Activated CD4-positive, alpha-beta T cell treated with anti-CD3 and anti-CD28 coated beads for 36 hours (primary cell): ENCODE measurements around the gene IL16. TPM values are rescaled to one million over a fixed set of nuclear protein-coding genes. Genes with fewer than 3 reads are reported as not detected.
"Not testable (repeated sequence)": the region's sequence is repeated elsewhere in the genome, so short reads cannot be mapped to it uniquely, and the experiment has no call there.

Experiments
- ATAC-seq: fragments of 200-7000 bp; cut with Tn5 transposase; one replicate; pipeline ENCODE4 v1.10.0; 2021; ENCODE audit warnings: mild to moderate bottlenecking, moderate library complexity
- CTCF ChIA-PET: fragments of 350-600 bp; sonication (Branson Sonifier 250); formaldehyde crosslinking; loops from one replicate; lab custom pipeline; 2021; ENCODE audit warnings: antibody characterized with exemption; lab: Charles Lee
- POLR2A ChIA-PET: fragments of 350-600 bp; sonication (Branson Sonifier 250); formaldehyde crosslinking; loops from one replicate; lab custom pipeline; 2021; ENCODE audit warnings: antibody characterized with exemption, inconsistent platforms; lab: Charles Lee
- DNase-seq: peaks from one replicate; pipeline ENCODE4 v3.0.0-alpha.2; 2020
- H3K27ac Mint-ChIP-seq: one replicate; pipeline ENCODE4 v1.8.0; 2021; ENCODE audit warnings: mixed read lengths
- H3K27me3 Mint-ChIP-seq: one replicate; pipeline ENCODE4 v1.8.0; 2021; ENCODE audit warnings: mixed read lengths
- H3K36me3 Mint-ChIP-seq: one replicate; pipeline ENCODE4 v1.8.0; 2021; ENCODE audit warnings: low read depth, mixed read lengths
- H3K4me1 Mint-ChIP-seq: one replicate; pipeline ENCODE4 v1.8.0; 2021; ENCODE audit warnings: mixed read lengths
- H3K4me3 Mint-ChIP-seq: one replicate; pipeline ENCODE4 v1.8.0; 2021; ENCODE audit warnings: mild to moderate bottlenecking, moderate library complexity, mixed read lengths
- H3K9me3 Mint-ChIP-seq: one replicate; pipeline ENCODE4 v1.8.0; 2021; ENCODE audit warnings: low read depth, mixed read lengths
- intact Hi-C, 2 experiments: fragments of 100-400 bp; cut with DNase I in 1 of 2; cut with micrococcal nuclease in 1 of 2; formaldehyde crosslinking; loops; one replicate each; pipeline versions ENCODE4 v1.14.2 to v1.15.1; 2022 to 2024; cut with DNase I, micrococcal nuclease
- total RNA-seq, 2 experiments: library from RNA; stranded (reverse); gene quantifications; one replicate each; pipeline ENCODE4 v1.2.3, GENCODE V29; 2021

The IL16 gene
- total RNA-seq, 2 experiments from 2014 or later, result 102 to 117 TPM

GRCh38 chr15:81337241-81337640 lies 140.6 kb downstream of the IL16 start:
- Mint-ChIP-seq H3K36me3 (no peaks in the 10 kb centered on the region), H3K27ac (no peak overlapping the region), H3K4me3 (no peak overlapping the region), H3K9me3 (no peaks in the 10 kb centered on the region), H3K27me3 (no peaks in the 10 kb centered on the region), H3K4me1 (peaks cover 5% of the 10 kb centered on the region)
- no peak for ATAC-seq
- DNase-seq, result no peak
- ChIA-PET POLR2A (no interaction called here), CTCF (interaction anchor here (0.6 to 7.2 kb wide), 3 partner anchors 63 to 772 kb away, joined by 3 to 63 read pairs (median 8); no protein-coding TSS in a partner anchor)
- intact Hi-C loops, result loop anchor here in 1 of 2 experiments (10.0 kb wide), 1 partner anchor 232 kb away; no protein-coding TSS in a partner anchor

GRCh38 chr15:81337713-81338157 lies 141.1 kb downstream of the IL16 start:
- H3K27me3 Mint-ChIP-seq, result no peaks in the 10 kb centered on the region
- no peak overlapping the region for H3K27ac Mint-ChIP-seq
- intact Hi-C loops, result loop anchor here in 1 of 2 experiments (10.0 kb wide), 1 partner anchor 233 kb away; no protein-coding TSS in a partner anchor
- peaks cover 5% of the 10 kb centered on the region for H3K4me1 Mint-ChIP-seq
- POLR2A ChIA-PET, result no interaction called here
- CTCF ChIA-PET, result interaction anchor here (0.6 to 7.2 kb wide), 3 partner anchors 64 to 771 kb away, joined by 3 to 63 read pairs (median 4); no protein-coding TSS in a partner anchor
- ATAC-seq (no peak), DNase-seq (no peak)
- no peak overlapping the region for H3K4me3 Mint-ChIP-seq
- H3K36me3 Mint-ChIP-seq, result no peaks in the 10 kb centered on the region
- H3K9me3 Mint-ChIP-seq, result no peaks in the 10 kb centered on the region

GRCh38 chr15:81338170-81339007 lies 141.7 kb downstream of the IL16 start:
- Mint-ChIP-seq H3K27ac (no peak overlapping the region), H3K4me1 (peaks cover 5% of the 10 kb centered on the region), H3K36me3 (no peaks in the 10 kb centered on the region), H3K9me3 (no peaks in the 10 kb centered on the region), H3K4me3 (no peak overlapping the region), H3K27me3 (no peaks in the 10 kb centered on the region)
- DNase-seq, result no peak
- CTCF ChIA-PET, result interaction anchor here (0.6 to 7.2 kb wide), 2 partner anchors 65 to 98 kb away, joined by 4 to 63 read pairs; no protein-coding TSS in a partner anchor
- intact Hi-C loops, result loop anchor here in 1 of 2 experiments (10.0 kb wide), 1 partner anchor 234 kb away; no protein-coding TSS in a partner anchor
- no peak for ATAC-seq
- POLR2A ChIA-PET, result no interaction called here

GRCh38 chr15:81339321-81339720 lies 142.6 kb downstream of the IL16 start:
- ATAC-seq (no peak), DNase-seq (no peak)
- Mint-ChIP-seq H3K4me3 (no peak overlapping the region), H3K9me3 (no peaks in the 10 kb centered on the region), H3K27ac (no peak overlapping the region), H3K36me3 (no peaks in the 10 kb centered on the region), H3K27me3 (no peaks in the 10 kb centered on the region), H3K4me1 (peaks cover 5% of the 10 kb centered on the region)
- POLR2A ChIA-PET, result no interaction called here
- CTCF ChIA-PET, result interaction anchor here (7.2 kb wide), 1 partner anchor 65 kb away, joined by 63 read pairs; no protein-coding TSS in a partner anchor
- intact Hi-C loops, result loop anchor here in 1 of 2 experiments (10.0 kb wide), 1 partner anchor 235 kb away; no protein-coding TSS in a partner anchor

- ChIA-PET POLR2A (no interaction called here), CTCF (interaction anchor here (7.2 kb wide), 1 partner anchor 66 kb away, joined by 63 read pairs; no protein-coding TSS in a partner anchor)
- DNase-seq, result no peak
- intact Hi-C loops, result loop anchor here in 1 of 2 experiments (10.0 kb wide), 1 partner anchor 235 kb away; no protein-coding TSS in a partner anchor
- H3K27me3 Mint-ChIP-seq, result no peaks in the 10 kb centered on the region
- H3K27ac Mint-ChIP-seq, result no peak overlapping the region
- H3K9me3 Mint-ChIP-seq, result no peaks in the 10 kb centered on the region
- H3K36me3 Mint-ChIP-seq, result no peaks in the 10 kb centered on the region
- no peak overlapping the region for H3K4me3 Mint-ChIP-seq
- H3K4me1 Mint-ChIP-seq, result peaks cover 5% of the 10 kb centered on the region
- no peak for ATAC-seq
Measured at GRCh38 chr15:81339851-81340250, 143.2 kb downstream of the IL16 start.

GRCh38 chr15:81341351-81341750 lies 144.7 kb downstream of the IL16 start:
- Mint-ChIP-seq H3K4me3 (no peak overlapping the region), H3K4me1 (peaks cover 5% of the 10 kb centered on the region), H3K36me3 (no peaks in the 10 kb centered on the region), H3K9me3 (no peaks in the 10 kb centered on the region), H3K27me3 (no peaks in the 10 kb centered on the region), H3K27ac (no peak overlapping the region)
- intact Hi-C loops, result no loop called here
- DNase-seq (no peak), ATAC-seq (no peak)
- ChIA-PET CTCF (interaction anchor here (0.6 to 1.8 kb wide), 3 partner anchors 14 to 75 kb away, joined by 3 to 5 read pairs (median 4); no protein-coding TSS in a partner anchor), POLR2A (no interaction called here)

- Mint-ChIP-seq H3K36me3 (no peaks in the 10 kb centered on the region), H3K9me3 (no peaks in the 10 kb centered on the region), H3K27ac (no peak overlapping the region), H3K4me1 (peaks cover 7% of the 10 kb centered on the region), H3K4me3 (no peak overlapping the region), H3K27me3 (no peaks in the 10 kb centered on the region)
- intact Hi-C loops, result no loop called here
- ChIA-PET CTCF (interaction anchor here (0.6 to 2.4 kb wide), 2 partner anchors 77 to 1191 kb away, joined by 3 to 11 read pairs; no protein-coding TSS in a partner anchor), POLR2A (no interaction called here)
- DNase-seq (no peak), ATAC-seq (no peak)
Measured at GRCh38 chr15:81343371-81343770, 146.7 kb downstream of the IL16 start.

GRCh38 chr15:81346611-81347010 lies 149.9 kb downstream of the IL16 start:
- DNase-seq (no peak), ATAC-seq (peak; percentile 49)
- ChIA-PET CTCF (interaction anchor here (0.7 kb wide), 1 partner anchor 10 kb away, joined by 4 read pairs; no protein-coding TSS in a partner anchor), POLR2A (no interaction called here)
- Mint-ChIP-seq H3K4me3 (no peak overlapping the region), H3K4me1 (peaks cover 7% of the 10 kb centered on the region), H3K9me3 (no peaks in the 10 kb centered on the region), H3K27me3 (no peaks in the 10 kb centered on the region), H3K36me3 (no peaks in the 10 kb centered on the region), H3K27ac (no peak overlapping the region)
- intact Hi-C loops, result no loop called here

GRCh38 chr15:81347910-81348309 lies 151.2 kb downstream of the IL16 start:
- ATAC-seq (no peak), DNase-seq (no peak)
- CTCF ChIA-PET, result no interaction called here
- Mint-ChIP-seq H3K27me3 (no peaks in the 10 kb centered on the region), H3K36me3 (no peaks in the 10 kb centered on the region), H3K4me3 (no peak overlapping the region), H3K27ac (no peak overlapping the region), H3K4me1 (peaks cover 7% of the 10 kb centered on the region), H3K9me3 (no peaks in the 10 kb centered on the region)
- intact Hi-C loops, result no loop called here
- POLR2A ChIA-PET, result no interaction called here

GRCh38 chr15:81348691-81349090 lies 152.0 kb downstream of the IL16 start:
- H3K4me1 Mint-ChIP-seq, H3K27me3 Mint-ChIP-seq, H3K9me3 Mint-ChIP-seq, ATAC-seq, H3K4me3 Mint-ChIP-seq, DNase-seq, intact Hi-C loops, CTCF ChIA-PET, H3K36me3 Mint-ChIP-seq, H3K27ac Mint-ChIP-seq: not testable (repeated sequence)
- POLR2A ChIA-PET, result interaction anchor here (0.6 kb wide), 1 partner anchor 86 kb away, joined by 3 read pairs; no protein-coding TSS in a partner anchor

GRCh38 chr15:81349271-81349670 lies 152.6 kb downstream of the IL16 start:
- ATAC-seq (no peak), DNase-seq (no peak)
- Mint-ChIP-seq H3K4me3 (no peak overlapping the region), H3K27me3 (no peaks in the 10 kb centered on the region), H3K36me3 (no peaks in the 10 kb centered on the region), H3K27ac (no peak overlapping the region), H3K4me1 (peaks cover 7% of the 10 kb centered on the region), H3K9me3 (no peaks in the 10 kb centered on the region)
- POLR2A ChIA-PET, result no interaction called here
- intact Hi-C loops, result no loop called here
- CTCF ChIA-PET, result no interaction called here
